HG02870 (cell line): ENCODE results near the gene NR2C2AP.
"Not testable (repeated sequence)": the region's sequence is repeated elsewhere in the genome, so short reads cannot be mapped to it uniquely, and the experiment has no call there.

Experiments used
- ATAC-seq: cut with Tn5 transposase; IDR thresholded peaks from one replicate; pipeline ENCODE4 v1.9.1; 2021; ENCODE audit warnings: mild to moderate bottlenecking, moderate library complexity; ENCODE audit not compliant: unreplicated experiment

Gene NR2C2AP

GRCh38 chr19:19185853-19186740 is 17.1 kb downstream of the NR2C2AP start:
- no peak for ATAC-seq

- ATAC-seq = no peak
These were observed 21.7 kb downstream of the NR2C2AP start for GRCh38 chr19:19181488-19181998.

GRCh38 chr19:19179548-19180441 is 23.4 kb downstream of the NR2C2AP start:
- ATAC-seq = no peak

- ATAC-seq = no peak
These were observed 26.3 kb downstream of the NR2C2AP start for GRCh38 chr19:19176950-19177349.

GRCh38 chr19:19173243-19173642 is 30.0 kb downstream of the NR2C2AP start:
- ATAC-seq = not testable (repeated sequence)

GRCh38 chr19:19171821-19172532 is 31.2 kb downstream of the NR2C2AP start:
- no peak for ATAC-seq

- no peak for ATAC-seq
These were observed 32.1 kb downstream of the NR2C2AP start for GRCh38 chr19:19170873-19171672.

- peak; percentile 83 for ATAC-seq
These were observed 33.0 kb downstream of the NR2C2AP start, which contains the start of gene MEF2B for GRCh38 chr19:19170053-19170872. TSS of gene MEF2B (minus strand) at chr19:19170263. CDS start at chr19:19150735, 19,528 bp downstream.

- ATAC-seq = no peak
These were observed 33.8 kb downstream of the NR2C2AP start for GRCh38 chr19:19169236-19170052.

- ATAC-seq = no peak
These were observed 35.6 kb downstream of the NR2C2AP start for GRCh38 chr19:19167612-19168011.

GRCh38 chr19:19165396-19165795 is 37.8 kb downstream of the NR2C2AP start:
- ATAC-seq = no peak

- ATAC-seq = no peak
These were observed 40.7 kb downstream of the NR2C2AP start for GRCh38 chr19:19162495-19162894.

- ATAC-seq = no peak
These were observed 42.7 kb downstream of the NR2C2AP start for GRCh38 chr19:19160461-19161035.

GRCh38 chr19:19159534-19159933 is 43.7 kb downstream of the NR2C2AP start:
- no peak for ATAC-seq

GRCh38 chr19:19157808-19158207 is 45.4 kb downstream of the NR2C2AP start:
- ATAC-seq = no peak

- ATAC-seq = peak; percentile 66
These were observed 47.6 kb downstream of the NR2C2AP start for GRCh38 chr19:19155495-19156219.
